SU-DHL-6 (cell line): Measurements from ENCODE around the gene FBXO44.

Experiments
- CTCF ChIP-seq: fragments of 200-600 bp; sonication (generic); IDR thresholded peaks from one replicate; pipeline ENCODE4 v1.5.1; 2017; ENCODE audit warnings: antibody characterized with exemption, mild to moderate bottlenecking, low read length, moderate library complexity; ENCODE audit not compliant: insufficient read depth, poor library complexity, severe bottlenecking
- EZH2phosphoT487 ChIP-seq: fragments of 200-600 bp; sonication (generic), shearing (Covaris generic); conservative IDR thresholded peaks from 2 replicates; pipeline ENCODE4 v1.6.1; 2018; ENCODE audit warnings: mild to moderate bottlenecking, antibody characterized with exemption, low read length, moderate library complexity, mixed read lengths

GRCh38 chr1:11705596-11705995, 50.9 kb downstream of the FBXO44 start:
- no peak for TF ChIP-seq CTCF
- TF ChIP-seq EZH2phosphoT487: no peak
